GM19193 (cell line): ENCODE results near the gene ALMS1.

Experiments used
- POLR2A ChIP-seq: IDR thresholded peaks from 4 replicates; pipeline ENCODE4 v1.6.1; 2011; ENCODE audit not compliant: insufficient read depth, insufficient read length; ENCODE audit errors: extremely low read depth

Gene ALMS1, protein sequence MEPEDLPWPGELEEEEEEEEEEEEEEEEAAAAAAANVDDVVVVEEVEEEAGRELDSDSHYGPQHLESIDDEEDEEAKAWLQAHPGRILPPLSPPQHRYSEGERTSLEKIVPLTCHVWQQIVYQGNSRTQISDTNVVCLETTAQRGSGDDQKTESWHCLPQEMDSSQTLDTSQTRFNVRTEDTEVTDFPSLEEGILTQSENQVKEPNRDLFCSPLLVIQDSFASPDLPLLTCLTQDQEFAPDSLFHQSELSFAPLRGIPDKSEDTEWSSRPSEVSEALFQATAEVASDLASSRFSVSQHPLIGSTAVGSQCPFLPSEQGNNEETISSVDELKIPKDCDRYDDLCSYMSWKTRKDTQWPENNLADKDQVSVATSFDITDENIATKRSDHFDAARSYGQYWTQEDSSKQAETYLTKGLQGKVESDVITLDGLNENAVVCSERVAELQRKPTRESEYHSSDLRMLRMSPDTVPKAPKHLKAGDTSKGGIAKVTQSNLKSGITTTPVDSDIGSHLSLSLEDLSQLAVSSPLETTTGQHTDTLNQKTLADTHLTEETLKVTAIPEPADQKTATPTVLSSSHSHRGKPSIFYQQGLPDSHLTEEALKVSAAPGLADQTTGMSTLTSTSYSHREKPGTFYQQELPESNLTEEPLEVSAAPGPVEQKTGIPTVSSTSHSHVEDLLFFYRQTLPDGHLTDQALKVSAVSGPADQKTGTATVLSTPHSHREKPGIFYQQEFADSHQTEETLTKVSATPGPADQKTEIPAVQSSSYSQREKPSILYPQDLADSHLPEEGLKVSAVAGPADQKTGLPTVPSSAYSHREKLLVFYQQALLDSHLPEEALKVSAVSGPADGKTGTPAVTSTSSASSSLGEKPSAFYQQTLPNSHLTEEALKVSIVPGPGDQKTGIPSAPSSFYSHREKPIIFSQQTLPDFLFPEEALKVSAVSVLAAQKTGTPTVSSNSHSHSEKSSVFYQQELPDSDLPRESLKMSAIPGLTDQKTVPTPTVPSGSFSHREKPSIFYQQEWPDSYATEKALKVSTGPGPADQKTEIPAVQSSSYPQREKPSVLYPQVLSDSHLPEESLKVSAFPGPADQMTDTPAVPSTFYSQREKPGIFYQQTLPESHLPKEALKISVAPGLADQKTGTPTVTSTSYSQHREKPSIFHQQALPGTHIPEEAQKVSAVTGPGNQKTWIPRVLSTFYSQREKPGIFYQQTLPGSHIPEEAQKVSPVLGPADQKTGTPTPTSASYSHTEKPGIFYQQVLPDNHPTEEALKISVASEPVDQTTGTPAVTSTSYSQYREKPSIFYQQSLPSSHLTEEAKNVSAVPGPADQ (N-terminal part only)

GRCh38 chr2:73385504-73386341 is at the start of gene ALMS1:
TSS of gene ALMS1 (plus strand) at chr2:73385836. CDS start at chr2:73385869, 33 bp downstream.
- TF ChIP-seq POLR2A: peak; percentile 51

DNA sequence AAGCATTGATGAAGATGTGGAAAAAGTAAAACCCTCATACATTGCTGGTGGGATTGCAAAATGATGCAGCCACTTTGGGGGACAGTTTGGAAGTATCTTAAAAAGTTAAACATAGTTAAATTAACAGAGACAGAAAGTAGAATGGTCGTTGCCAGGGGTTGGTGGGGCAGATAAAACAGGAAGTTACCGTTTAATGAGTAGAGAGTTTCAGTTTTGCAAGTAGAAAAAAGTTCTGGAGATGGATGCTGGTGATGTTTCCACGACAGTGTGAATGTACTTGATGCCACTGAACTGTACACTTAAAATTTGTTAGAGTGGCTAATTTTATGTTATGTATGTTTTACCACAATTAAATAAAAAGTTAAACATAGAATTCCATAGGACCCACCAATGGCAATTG is 47.8 kb upstream of the ALMS1 start:
- TF ChIP-seq POLR2A: no peak

DNA sequence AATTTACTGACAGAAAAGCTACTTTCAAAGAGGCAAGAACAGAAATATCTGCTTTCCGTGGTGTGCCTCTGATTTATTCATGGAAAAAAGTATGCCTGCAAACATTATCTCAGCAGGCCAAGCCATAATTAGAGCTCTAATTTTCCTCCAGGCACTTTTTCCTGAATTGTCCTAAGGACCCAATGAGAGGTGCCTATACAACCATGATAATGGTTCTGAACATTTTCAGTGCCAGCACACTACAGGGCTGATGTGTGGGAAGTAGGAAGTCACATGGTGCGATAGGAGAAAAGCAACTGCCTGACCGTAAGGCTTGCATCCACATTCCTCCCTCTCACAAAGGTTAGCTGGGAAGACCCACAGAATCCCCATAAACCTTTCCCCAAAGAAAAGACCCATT is 46.4 kb upstream of the ALMS1 start:
- TF ChIP-seq POLR2A: no peak

- no peak for TF ChIP-seq POLR2A
Observed at GRCh38 chr2:73341039-73341438, 44.6 kb upstream of the ALMS1 start.

DNA sequence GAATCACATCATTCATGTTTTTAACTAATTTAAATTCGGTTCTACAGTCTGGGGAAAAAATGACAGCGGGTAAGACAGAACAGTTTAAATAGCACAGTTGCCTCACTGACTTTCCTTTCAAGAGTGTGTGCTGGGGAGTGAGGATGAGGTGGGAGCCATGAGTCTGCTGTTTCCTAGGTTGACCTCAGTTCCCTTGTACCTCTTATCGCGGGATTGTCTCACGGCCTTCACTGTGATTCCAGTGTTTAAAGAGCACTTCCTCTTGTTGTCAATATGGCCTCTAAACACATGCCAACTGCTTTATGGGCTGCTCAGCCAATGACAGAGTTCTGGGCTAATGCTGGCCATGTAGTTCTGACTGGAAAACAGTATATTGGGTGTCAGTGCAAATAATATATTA is 41.6 kb upstream of the ALMS1 start:
- TF ChIP-seq POLR2A: no peak

GRCh38 chr2:73350035-73350691 is 35.5 kb upstream of the ALMS1 start:
- no peak for TF ChIP-seq POLR2A

GRCh38 chr2:73356097-73356496 is 29.5 kb upstream of the ALMS1 start:
- no peak for TF ChIP-seq POLR2A

DNA sequence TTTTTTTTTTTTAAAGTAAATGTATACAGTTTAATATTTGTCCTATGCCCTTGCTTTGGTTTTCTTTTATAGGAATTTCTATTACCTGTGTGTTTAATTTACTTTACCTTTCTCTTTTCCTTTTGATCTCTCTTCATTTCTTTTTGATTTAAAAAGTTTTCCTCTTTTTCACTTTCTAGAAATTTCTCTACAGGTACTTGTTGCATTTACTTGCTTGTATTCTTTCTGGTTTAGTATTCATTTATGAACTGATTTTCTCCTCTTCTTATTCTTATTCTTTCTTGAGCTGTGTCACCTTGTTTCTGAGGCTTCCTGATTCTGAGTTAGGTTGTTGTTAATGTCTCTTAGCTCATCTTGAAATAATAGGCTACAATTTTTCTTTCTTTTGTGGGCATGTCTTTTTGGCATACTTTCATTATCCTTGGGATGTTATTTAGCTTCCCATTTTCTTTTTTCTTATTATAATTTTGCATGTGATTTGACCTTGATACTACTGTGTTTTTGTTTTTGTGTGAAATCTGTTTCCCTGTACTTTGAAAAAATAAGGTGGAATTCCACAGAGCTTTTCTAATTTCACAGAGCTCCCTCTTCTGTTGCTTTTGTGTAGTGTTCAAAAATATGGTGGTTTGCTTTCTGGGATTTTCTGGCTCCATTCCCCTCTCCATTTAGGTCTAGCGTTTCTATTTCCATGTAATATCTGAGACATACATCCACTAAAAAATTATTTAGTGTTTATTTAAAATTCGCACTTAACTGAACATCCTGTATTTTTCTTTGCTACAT is 25.5 kb upstream of the ALMS1 start:
- no peak for TF ChIP-seq POLR2A

GRCh38 chr2:73366060-73366459 is 19.6 kb upstream of the ALMS1 start:
- TF ChIP-seq POLR2A: no peak

DNA sequence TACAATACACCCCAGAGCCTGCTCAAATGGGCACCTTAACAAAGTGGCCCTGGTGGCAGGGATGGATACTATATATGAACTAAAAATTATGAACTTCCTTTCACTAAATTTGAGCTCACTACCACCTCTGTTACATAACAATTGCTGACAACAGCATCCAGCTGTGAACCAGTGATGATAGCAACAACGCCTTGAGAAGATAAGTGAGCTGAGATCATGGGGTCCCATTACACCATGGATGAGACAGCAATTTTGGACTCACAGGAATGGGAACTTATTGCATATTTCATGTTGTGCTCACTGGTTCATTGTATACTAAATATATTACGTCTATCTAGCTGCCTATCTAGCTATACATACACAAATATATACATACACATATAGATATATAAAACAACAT is 16.9 kb upstream of the ALMS1 start:
- no peak for TF ChIP-seq POLR2A

DNA sequence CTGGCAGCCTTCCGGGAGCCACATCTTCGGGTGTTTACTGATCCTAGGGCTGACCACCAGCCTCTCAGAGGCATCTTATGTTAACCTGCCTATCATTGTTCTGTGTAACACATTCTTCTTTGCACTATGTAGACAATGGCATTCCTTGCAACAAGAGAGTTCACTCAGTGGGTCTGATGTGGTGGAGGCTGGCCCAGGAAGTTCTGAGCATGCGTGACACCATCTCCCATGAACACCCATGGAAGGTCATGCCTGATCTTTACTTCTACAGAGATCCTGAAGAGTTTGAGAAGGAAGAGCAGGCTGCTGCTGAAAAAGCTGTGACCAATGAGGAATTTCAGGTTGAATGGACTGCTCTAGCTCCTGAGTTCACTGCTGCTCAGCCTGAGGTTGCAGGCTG is 15.3 kb upstream of the ALMS1 start:
- TF ChIP-seq POLR2A: no peak

- TF ChIP-seq POLR2A: no peak
Observed at GRCh38 chr2:73373344-73373743, 12.3 kb upstream of the ALMS1 start.

DNA sequence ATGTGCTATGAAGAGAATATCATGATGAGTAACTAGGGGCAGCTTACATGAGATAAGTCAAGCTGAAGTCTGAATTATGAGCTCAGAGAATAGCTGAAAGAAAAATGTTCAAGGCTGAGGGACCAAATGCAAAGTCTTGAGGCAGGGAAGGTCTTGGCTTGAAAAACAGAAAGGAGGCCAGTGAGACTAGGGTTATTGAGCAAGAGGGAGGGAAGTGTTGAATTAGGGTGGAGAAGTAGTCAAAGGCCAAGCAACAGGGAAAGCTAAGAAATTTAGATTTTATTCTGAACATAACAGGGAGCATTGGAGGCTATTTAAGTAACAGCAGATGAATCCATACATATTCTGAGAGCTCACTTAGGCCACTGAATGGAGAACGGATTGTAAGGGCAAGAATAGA is 11.4 kb upstream of the ALMS1 start:
- TF ChIP-seq POLR2A: no peak
